HCT116 (cell line): ENCODE measurements around the gene HSPG2. TPM values are rescaled to one million over a fixed set of nuclear protein-coding genes. Genes with fewer than 3 reads are reported as not detected.
"Not testable (repeated sequence)": the region's sequence is repeated elsewhere in the genome, so short reads cannot be mapped to it uniquely, and the experiment has no call there.

Source experiments
- ATAC-seq: fragments of 200-7000 bp; cut with Tn5 transposase; 2 replicates; pipeline ENCODE4 v1.9.1; 2020; ENCODE audit warnings: mild to moderate bottlenecking, moderate library complexity
- BruUV-seq: library from RNA; stranded (reverse); fragments of 400-500 nt; replicated peaks from 2 replicates; lab custom pipeline; 2021; lab: Mats Ljungman, UMichigan
- CTCF ChIA-PET: fragments of 300-600 bp; sonication (Branson Sonifier 250); formaldehyde crosslinking; loops from one replicate; lab custom pipeline; 2021; ENCODE audit warnings: antibody characterized with exemption; lab: Charles Lee
- POLR2A ChIA-PET: fragments of 300-600, 350-600 bp; sonication (Branson Sonifier 250); formaldehyde crosslinking; loops from one replicate; lab custom pipeline; 2021; ENCODE audit warnings: antibody characterized with exemption; lab: Charles Lee
- RAD21 ChIA-PET, 2 experiments: fragments of 300-600 bp; sonication (Branson Sonifier 250); formaldehyde crosslinking; loops; one replicate each; lab custom pipeline; 2023; ENCODE audit warnings: low total read pairs in 2 of 2; ENCODE audit not compliant: uncharacterized antibody in 2 of 2, unreplicated experiment in 2 of 2, low non-redundant PET in 1 of 2; lab: Charles Lee
- DNase-seq: peaks from one replicate; pipeline ENCODE4 v3.0.0-alpha.2; 2010; ENCODE audit warnings: low read depth, low spot score
- H2AFZ ChIP-seq: fragments of 200-600 bp; shearing (Covaris generic), sonication (generic); 2 replicates; pipeline ENCODE4 v1.6.1; 2017; ENCODE audit warnings: low read depth, mixed run types, mixed read lengths, antibody characterized with exemption, low read length; ENCODE audit not compliant: poor library complexity, severe bottlenecking
- H3K27ac ChIP-seq: 2 replicates; pipeline ENCODE4 v1.5.1; 2012; ENCODE audit warnings: low read depth, low read length
- H3K27me3 ChIP-seq: fragments of 200-600 bp; sonication (generic); 2 replicates; pipeline ENCODE4 v1.6.1; 2016; ENCODE audit warnings: mixed run types, low read length, mixed read lengths; ENCODE audit not compliant: insufficient read depth
- H3K36me3 ChIP-seq, 2 experiments: fragments of 200-500 bp in 1 of 2; fragments of 200-600 bp in 1 of 2; sonication (Bioruptor generic) in 1 of 2; sonication (generic) in 1 of 2; 2 replicates each; pipeline versions ENCODE4 v1.5.1 to v1.6.1; 2014 to 2016; ENCODE audit warnings: low read length in 2 of 2, inconsistent platforms in 1 of 2, mixed read lengths in 1 of 2, mixed run types in 1 of 2; ENCODE audit not compliant: insufficient read depth in 2 of 2, control insufficient read depth in 1 of 2
- H3K4me1 ChIP-seq, 2 experiments: fragments of 200-600 bp in 1 of 2; sonication (generic) in 1 of 2; 2 replicates each; pipeline versions ENCODE4 v1.5.1 to v1.6.1; 2012 to 2017; ENCODE audit warnings: low read length in 2 of 2, inconsistent platforms in 1 of 2, mild to moderate bottlenecking in 1 of 2, mixed read lengths in 1 of 2, mixed run types in 1 of 2, moderate library complexity in 1 of 2; ENCODE audit not compliant: insufficient read depth in 2 of 2, control insufficient read depth in 1 of 2
- H3K4me2 ChIP-seq: fragments of 200-600 bp; sonication (generic); 2 replicates; pipeline ENCODE4 v1.6.1; 2017; ENCODE audit warnings: mixed run types, low read length, mixed read lengths
- H3K4me3 ChIP-seq, 2 experiments: fragments of 200-600 bp in 1 of 2; sonication (generic) in 1 of 2; replicated peaks in 1 of 2; 2 replicates each; pipeline ENCODE4 v1.5.1; 2011 to 2016; ENCODE audit warnings: low read length in 2 of 2, control low read depth in 1 of 2, low read depth in 1 of 2, mild to moderate bottlenecking in 1 of 2, mixed read lengths in 1 of 2, mixed run types in 1 of 2
- H3K79me2 ChIP-seq: fragments of 200-600 bp; sonication (generic); 2 replicates; pipeline ENCODE4 v1.6.1; 2017; ENCODE audit warnings: mild to moderate bottlenecking, mixed run types, low read length, moderate library complexity, mixed read lengths; ENCODE audit not compliant: insufficient read depth
- H3K9ac ChIP-seq: fragments of 200-600 bp; sonication (generic); 2 replicates; pipeline ENCODE4 v1.6.1; 2016; ENCODE audit warnings: low read length, mixed read lengths
- H3K9me2 ChIP-seq: fragments of 200-600 bp; sonication (generic), shearing (Covaris generic); 2 replicates; pipeline ENCODE4 v1.6.1; 2017; ENCODE audit warnings: mixed run types, mild to moderate bottlenecking, moderate library complexity; ENCODE audit not compliant: insufficient read depth
- H3K9me3 ChIP-seq, 2 experiments: fragments of 200-500 bp in 1 of 2; fragments of 200-600 bp in 1 of 2; sonication (Bioruptor generic) in 1 of 2; sonication (generic) in 1 of 2; 2 replicates each; pipeline ENCODE4 v1.6.1; 2014 to 2017; ENCODE audit warnings: low read length in 2 of 2, mixed read lengths in 2 of 2, inconsistent platforms in 1 of 2, low read depth in 1 of 2, mild to moderate bottlenecking in 1 of 2, mixed run types in 1 of 2, moderate library complexity in 1 of 2; ENCODE audit not compliant: control insufficient read depth in 1 of 2, insufficient read depth in 1 of 2
- H4K20me1 ChIP-seq: fragments of 200-600 bp; sonication (generic), shearing (Covaris generic); 2 replicates; pipeline ENCODE4 v1.6.1; 2017; ENCODE audit warnings: mixed run types, mild to moderate bottlenecking, moderate library complexity; ENCODE audit not compliant: insufficient read depth
- RAD21 ChIP-seq: IDR thresholded peaks from 2 replicates; pipeline ENCODE4 v1.6.1; 2012; ENCODE audit warnings: low read depth, mild to moderate bottlenecking
- intact Hi-C: fragments of 100-400 bp; cut with micrococcal nuclease; formaldehyde crosslinking; loops from 2 replicates; pipeline ENCODE4 v1.10.0; 2022
- total RNA-seq: library from RNA; stranded (reverse); gene quantifications from one replicate; pipeline ENCODE4 v1.2.1, GENCODE V29; 2021; ENCODE audit not compliant: unreplicated experiment

The HSPG2 gene
- total RNA-seq, 1 experiment from 2014 or later = 55.7 TPM

GRCh38 chr1:21982122-21982521 lies 45.0 kb upstream of the HSPG2 start:
- TF ChIP-seq RAD21 = peak; percentile 23; the same call in 1 of the 2 replicates
- H3K27ac ChIP-seq, H3K4me3 ChIP-seq, H4K20me1 ChIP-seq, intact Hi-C loops, DNase-seq, H2AFZ ChIP-seq, H3K4me2 ChIP-seq, H3K9me2 ChIP-seq, BruUV-seq, H3K36me3 ChIP-seq, H3K79me2 ChIP-seq, H3K9ac ChIP-seq, H3K27me3 ChIP-seq, H3K9me3 ChIP-seq, H3K4me1 ChIP-seq, POLR2A ChIA-PET: not testable (repeated sequence)
- ChIA-PET RAD21 (interaction anchor here in 1 of 2 experiments (0.7 kb wide), 1 partner anchor 432 kb away, joined by 5 read pairs; no protein-coding TSS in a partner anchor), CTCF (interaction anchor here (2.9 kb wide), 1 partner anchor 24 kb away, joined by 15 read pairs; no protein-coding TSS in a partner anchor)
- 0 out of 2 replicates have a peak, but pooled peaks have one; percentile 30 for ATAC-seq

- RAD21 ChIA-PET, H3K9me2 ChIP-seq, H3K9me3 ChIP-seq, ATAC-seq, DNase-seq, BruUV-seq, intact Hi-C loops, H3K27ac ChIP-seq, H2AFZ ChIP-seq, H3K79me2 ChIP-seq, H3K4me1 ChIP-seq, H3K4me2 ChIP-seq, H4K20me1 ChIP-seq, H3K27me3 ChIP-seq, H3K4me3 ChIP-seq, H3K36me3 ChIP-seq, H3K9ac ChIP-seq: not testable (repeated sequence)
- ChIA-PET CTCF (interaction anchor here (2.9 kb wide), 1 partner anchor 24 kb away, joined by 15 read pairs; no protein-coding TSS in a partner anchor), POLR2A (interaction anchor here (0.7 kb wide), 1 partner anchor 25 kb away, joined by 3 read pairs; no protein-coding TSS in a partner anchor)
These were observed 44.1 kb upstream of the HSPG2 start for GRCh38 chr1:21981253-21981652.
